T-helper 17 cell (primary cell): ENCODE results near the gene PPA2. TPM values are rescaled to one million over a fixed set of nuclear protein-coding genes. Genes with fewer than 3 reads are reported as not detected.

Experiments used
- total RNA-seq, 4 donors: library from RNA in 2 of 4; stranded (reverse) in 2 of 4; gene quantifications; one replicate each; pipeline ENCODE4 v1.2.3 and lab custom pipeline; 2022 to 2026

PPA2 gene
- total RNA-seq, 2 donors from 2014 or later: 46.1 to 67.0 TPM

Other genes with a start within 250 kb of the PPA2 start
- gene ARHGEF38, start 78.6 kb upstream of the PPA2 start, total RNA-seq: not detected
- 10 to 100 TPM; 16.7 to 20.2 TPM for gene INTS12, start 234.6 kb upstream of the PPA2 start, total RNA-seq
- gene GSTCD, start 234.7 kb upstream of the PPA2 start, total RNA-seq: 1 to 10 TPM; 5.1 to 5.7 TPM